ENCODE results near the gene RAD1. TPM values are rescaled to one million over a fixed set of nuclear protein-coding genes. Genes with fewer than 3 reads are reported as not detected.

Gene RAD1
- total RNA-seq, 1 experiment from 2014 or later = 34.4 TPM

DNA sequence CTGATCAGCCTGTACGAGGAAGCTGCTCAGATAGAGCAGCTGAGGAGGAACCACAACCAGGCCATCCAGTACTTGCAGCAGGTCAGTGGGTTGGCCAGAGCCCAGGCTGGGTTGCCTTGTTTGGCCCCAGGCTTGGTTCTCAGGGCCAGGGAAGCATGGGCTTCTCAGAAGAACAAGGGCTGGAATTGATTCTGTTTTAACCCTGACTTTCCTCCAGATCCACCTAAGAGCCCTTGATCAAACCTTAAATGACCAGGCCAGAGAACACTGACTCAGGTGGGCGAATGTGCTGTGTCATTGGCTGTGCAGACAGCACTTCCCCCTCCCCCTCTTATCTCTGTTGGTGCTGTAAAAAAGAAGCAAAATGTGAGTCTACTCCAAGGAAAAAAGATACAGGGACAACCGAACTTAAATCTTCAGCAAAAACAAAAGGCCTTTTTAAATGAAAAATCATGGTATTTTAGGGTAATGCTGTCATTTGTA, 48.3 kb downstream of the RAD1 start:
- Mint-ChIP-seq H3K9me3 (ENCODE audit: unreplicated experiment) (no peaks in the 10 kb centered on the region), H3K4me1 (ENCODE audit: low read depth, unreplicated experiment) (peaks cover 10% of the 10 kb centered on the region), H3K4me3 (ENCODE audit: unreplicated experiment) (no peak overlapping the region), H3K27me3 (ENCODE audit: insufficient read depth, unreplicated experiment) (no peaks in the 10 kb centered on the region), H3K27ac (ENCODE audit: unreplicated experiment) (peak overlapping the region; percentile 41), H3K36me3 (ENCODE audit: insufficient read depth, unreplicated experiment) (no peaks in the 10 kb centered on the region)
- Histone ChIP-seq H3K4me1 (peaks cover 14% of the 10 kb centered on the region), H3K9me3 (no peaks in the 10 kb centered on the region), H3K27me3 (replicated peaks; ENCODE audit: control insufficient read depth, insufficient read depth, low read length) (no peaks in the 10 kb centered on the region), H3K4me3 (ENCODE audit: low read depth, low read length) (no peak overlapping the region), H3K36me3 (ENCODE audit: control insufficient read depth, insufficient read depth, low read length) (no peaks in the 10 kb centered on the region)
- BruUV-seq (replicated peaks) = no TSS peak
- intact Hi-C loops (cut with micrococcal nuclease; ENCODE audit: unreplicated experiment) = loop anchor here (2.0 kb wide), 1 partner anchor 46 kb away; no protein-coding TSS in a partner anchor
- DNase-seq = peak in 1 of 2 experiments; percentile 8
- POLR2A ChIA-PET = no interaction called here
- CTCF ChIA-PET = no interaction called here
- TF ChIP-seq, protein P1, sequence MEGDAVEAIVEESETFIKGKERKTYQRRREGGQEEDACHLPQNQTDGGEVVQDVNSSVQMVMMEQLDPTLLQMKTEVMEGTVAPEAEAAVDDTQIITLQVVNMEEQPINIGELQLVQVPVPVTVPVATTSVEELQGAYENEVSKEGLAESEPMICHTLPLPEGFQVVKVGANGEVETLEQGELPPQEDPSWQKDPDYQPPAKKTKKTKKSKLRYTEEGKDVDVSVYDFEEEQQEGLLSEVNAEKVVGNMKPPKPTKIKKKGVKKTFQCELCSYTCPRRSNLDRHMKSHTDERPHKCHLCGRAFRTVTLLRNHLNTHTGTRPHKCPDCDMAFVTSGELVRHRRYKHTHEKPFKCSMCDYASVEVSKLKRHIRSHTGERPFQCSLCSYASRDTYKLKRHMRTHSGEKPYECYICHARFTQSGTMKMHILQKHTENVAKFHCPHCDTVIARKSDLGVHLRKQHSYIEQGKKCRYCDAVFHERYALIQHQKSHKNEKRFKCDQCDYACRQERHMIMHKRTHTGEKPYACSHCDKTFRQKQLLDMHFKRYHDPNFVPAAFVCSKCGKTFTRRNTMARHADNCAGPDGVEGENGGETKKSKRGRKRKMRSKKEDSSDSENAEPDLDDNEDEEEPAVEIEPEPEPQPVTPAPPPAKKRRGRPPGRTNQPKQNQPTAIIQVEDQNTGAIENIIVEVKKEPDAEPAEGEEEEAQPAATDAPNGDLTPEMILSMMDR (IDR thresholded peaks at IDR 0.05; ENCODE audit: insufficient read depth in 1 of 2, low read depth in 1 of 2, low read length in 1 of 2, severe bottlenecking in 1 of 2, unreplicated experiment in 1 of 2) = no peak

DNA sequence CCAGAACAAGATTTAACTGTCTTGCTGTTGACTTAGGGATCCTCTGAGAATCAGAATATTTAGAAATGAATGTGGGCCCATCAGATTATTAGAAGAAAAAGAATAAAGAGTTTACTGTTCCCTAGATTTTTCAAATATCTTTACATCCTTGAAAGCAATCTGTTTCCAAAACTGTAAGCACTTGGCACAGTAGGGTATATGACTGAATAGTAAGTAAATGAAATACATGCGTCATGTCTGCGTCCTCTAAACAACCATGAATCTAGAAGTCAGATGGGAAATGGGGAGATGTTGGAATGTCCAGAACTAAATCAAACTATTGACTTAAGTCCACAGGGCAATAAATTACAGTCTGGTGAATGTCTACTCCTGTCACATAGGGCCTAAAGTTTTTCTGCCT, 50.2 kb downstream of the RAD1 start:
- TF ChIP-seq, protein P1 (IDR thresholded peaks at IDR 0.05; ENCODE audit: insufficient read depth in 1 of 2, low read depth in 1 of 2, low read length in 1 of 2, severe bottlenecking in 1 of 2, unreplicated experiment in 1 of 2) = no peak
- H3K4me3 Mint-ChIP-seq (ENCODE audit: unreplicated experiment) = no peak overlapping the region
- no peak overlapping the region for H3K27ac Mint-ChIP-seq (ENCODE audit: unreplicated experiment)
- peaks cover 10% of the 10 kb centered on the region for H3K4me1 Mint-ChIP-seq (ENCODE audit: low read depth, unreplicated experiment)
- no peaks in the 10 kb centered on the region for H3K36me3 ChIP-seq (ENCODE audit: control insufficient read depth, insufficient read depth, low read length)
- no peaks in the 10 kb centered on the region for H3K9me3 Mint-ChIP-seq (ENCODE audit: unreplicated experiment)
- no peaks in the 10 kb centered on the region for H3K36me3 Mint-ChIP-seq (ENCODE audit: insufficient read depth, unreplicated experiment)
- no peaks in the 10 kb centered on the region for H3K27me3 Mint-ChIP-seq (ENCODE audit: insufficient read depth, unreplicated experiment)
- no peaks in the 10 kb centered on the region for H3K9me3 ChIP-seq
- ChIA-PET CTCF (no interaction called here), POLR2A (no interaction called here)
- H3K4me3 ChIP-seq (ENCODE audit: low read depth, low read length) = no peak overlapping the region
- H3K4me1 ChIP-seq = peaks cover 14% of the 10 kb centered on the region
- DNase-seq = no peak
- no TSS peak for BruUV-seq (replicated peaks)
- intact Hi-C loops (cut with micrococcal nuclease; ENCODE audit: unreplicated experiment) = no loop called here
- H3K27me3 ChIP-seq (replicated peaks; ENCODE audit: control insufficient read depth, insufficient read depth, low read length) = no peaks in the 10 kb centered on the region

DNA sequence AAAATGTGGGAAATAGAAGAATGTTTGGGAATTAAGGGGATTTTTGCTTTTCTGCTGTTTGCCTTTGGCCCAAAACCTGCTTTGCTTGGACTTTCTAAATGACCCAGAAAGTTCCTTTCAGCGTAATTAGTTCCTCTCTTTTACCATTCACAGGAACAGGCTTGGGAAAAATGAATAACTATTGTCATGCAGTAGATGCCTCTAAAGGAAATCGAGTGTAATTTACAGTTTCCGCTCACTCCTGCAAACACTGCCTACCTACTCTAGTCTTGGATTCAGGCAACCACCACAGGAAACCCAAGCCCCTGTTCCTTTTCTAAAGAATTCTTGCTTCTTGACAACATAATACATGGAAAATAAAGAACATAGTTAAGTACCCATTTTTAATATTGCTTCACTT, 51.4 kb downstream of the RAD1 start:
- Histone ChIP-seq H3K36me3 (ENCODE audit: control insufficient read depth, insufficient read depth, low read length) (no peaks in the 10 kb centered on the region), H3K27me3 (replicated peaks; ENCODE audit: control insufficient read depth, insufficient read depth, low read length) (no peaks in the 10 kb centered on the region), H3K4me1 (peaks cover 19% of the 10 kb centered on the region), H3K4me3 (ENCODE audit: low read depth, low read length) (no peak overlapping the region), H3K9me3 (no peaks in the 10 kb centered on the region)
- no peaks in the 10 kb centered on the region for H3K36me3 Mint-ChIP-seq (ENCODE audit: insufficient read depth, unreplicated experiment)
- DNase-seq = no peak
- H3K9me3 Mint-ChIP-seq (ENCODE audit: unreplicated experiment) = no peaks in the 10 kb centered on the region
- H3K27ac Mint-ChIP-seq (ENCODE audit: unreplicated experiment) = no peak overlapping the region
- CTCF ChIA-PET = no interaction called here
- no peak overlapping the region for H3K4me3 Mint-ChIP-seq (ENCODE audit: unreplicated experiment)
- TF ChIP-seq, protein P1 (IDR thresholded peaks at IDR 0.05; ENCODE audit: insufficient read depth in 1 of 2, low read depth in 1 of 2, low read length in 1 of 2, severe bottlenecking in 1 of 2, unreplicated experiment in 1 of 2) = no peak
- intact Hi-C loops (cut with micrococcal nuclease; ENCODE audit: unreplicated experiment) = no loop called here
- BruUV-seq (replicated peaks) = no TSS peak
- H3K27me3 Mint-ChIP-seq (ENCODE audit: insufficient read depth, unreplicated experiment) = no peaks in the 10 kb centered on the region
- peaks cover 10% of the 10 kb centered on the region for H3K4me1 Mint-ChIP-seq (ENCODE audit: low read depth, unreplicated experiment)
- POLR2A ChIA-PET = no interaction called here

All from Caco-2 (cell line).